Muscle of leg (tissue), 11 donors: ENCODE results near the gene CACNA1C. TPM values are rescaled to one million over a fixed set of nuclear protein-coding genes. Genes with fewer than 3 reads are reported as not detected.

Experiments used
- DNase-seq: peaks from one replicate; pipeline ENCODE4 v3.0.0; 2013
- H3K27ac ChIP-seq: one replicate; pipeline ENCODE4 v1.5.1; 2013; ENCODE audit warnings: mild to moderate bottlenecking, low read length, control low read depth
- H3K27me3 ChIP-seq: one replicate; pipeline ENCODE4 v1.6.1; 2013; ENCODE audit warnings: low read length; ENCODE audit not compliant: control insufficient read depth, insufficient read depth
- H3K36me3 ChIP-seq: one replicate; pipeline ENCODE4 v1.6.1; 2013; ENCODE audit warnings: low read length; ENCODE audit not compliant: control insufficient read depth, insufficient read depth
- H3K4me1 ChIP-seq: one replicate; pipeline ENCODE4 v1.6.1; 2013; ENCODE audit warnings: low read length; ENCODE audit not compliant: control insufficient read depth, insufficient read depth
- H3K4me3 ChIP-seq: one replicate; pipeline ENCODE4 v1.5.1; 2013; ENCODE audit warnings: low read length, control low read depth
- H3K9me3 ChIP-seq: replicated peaks from 2 replicates; pipeline ENCODE4 v1.6.1; 2013; ENCODE audit warnings: low read depth, low read length; ENCODE audit not compliant: control insufficient read depth
- WGBS: methylation state at CpG from one replicate; pipeline ENCODE4 v1.1.5; 2013; ENCODE audit warnings: missing lambda C conversion rate; ENCODE audit not compliant: insufficient coverage; 5-methylcytosine and 5-hydroxymethylcytosine counted together
- polyA plus RNA-seq, 8 donors: library from polyadenylated mRNA; unstranded; fragments of 120-200 nt; gene quantifications; one replicate each; pipeline versions ENCODE4 v1.2.1 to v1.2.3, GENCODE V29; 2013; ENCODE audit warnings: inconsistent platforms in 1 of 8, low replicate concordance in 1 of 8; ENCODE audit not compliant: insufficient read length in 8 of 8, insufficient read depth in 1 of 8
- total RNA-seq: library from RNA; stranded (reverse); fragments of 120-200 nt; gene quantifications from one replicate; pipeline ENCODE4 v1.2.4, GENCODE V29; 2013

CACNA1C gene
- total and polyA plus RNA-seq, 9 donors: 1.9 to 4.3 (median 3.6) TPM

DNA sequence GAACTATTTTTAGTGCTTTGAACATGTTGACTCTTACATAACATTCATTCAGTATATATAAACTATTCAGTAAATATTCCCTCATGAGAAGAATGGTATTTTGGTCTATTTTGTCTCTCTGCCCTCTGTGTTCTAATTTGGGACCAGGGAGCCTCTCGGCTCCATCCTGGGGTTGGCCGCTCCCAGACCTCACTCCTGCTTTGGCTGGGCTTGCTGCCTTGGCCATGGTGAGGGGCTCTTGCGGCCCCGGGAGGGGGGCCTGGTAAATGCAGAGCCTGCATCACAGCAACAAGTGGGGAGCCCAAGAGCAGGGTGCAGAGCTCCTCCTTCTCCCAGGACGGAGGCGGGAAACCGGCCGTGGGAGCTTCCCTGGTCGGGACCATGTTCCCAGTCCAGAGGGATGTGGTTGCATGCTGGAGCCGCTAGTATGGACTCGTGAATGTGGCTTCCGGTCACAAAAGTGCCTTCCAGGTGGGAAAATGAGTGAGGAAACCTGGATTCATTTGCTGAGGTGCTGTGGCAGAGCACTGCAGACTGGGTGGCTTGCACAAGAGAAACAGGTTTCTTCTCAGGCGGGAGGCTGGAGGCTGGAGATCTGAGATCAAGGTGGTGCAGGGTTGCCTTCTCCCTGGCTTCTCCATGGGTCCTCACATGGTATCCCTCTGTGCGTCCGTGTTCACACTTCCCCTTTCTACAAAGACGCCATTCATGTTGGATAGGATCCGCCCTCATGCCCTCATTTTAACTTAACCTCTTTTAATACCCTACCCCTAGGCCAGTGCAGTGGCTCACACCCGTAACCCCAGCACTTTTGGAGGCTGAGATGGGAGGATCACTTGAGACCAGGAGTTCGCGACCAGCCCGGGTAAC is 250.2 kb downstream of the CACNA1C start:
- DNase-seq: no peak
- no peak overlapping the region for H3K4me3 ChIP-seq
- WGBS: 75% methylated on average over 16 of the region's 21 CpGs
- H3K36me3 ChIP-seq: no peaks in the 10 kb centered on the region
- H3K4me1 ChIP-seq: peaks cover 15% of the 10 kb centered on the region
- H3K27ac ChIP-seq: no peak overlapping the region
- H3K27me3 ChIP-seq: peaks cover 16% of the 10 kb centered on the region
- no peaks in the 10 kb centered on the region for H3K9me3 ChIP-seq

DNA sequence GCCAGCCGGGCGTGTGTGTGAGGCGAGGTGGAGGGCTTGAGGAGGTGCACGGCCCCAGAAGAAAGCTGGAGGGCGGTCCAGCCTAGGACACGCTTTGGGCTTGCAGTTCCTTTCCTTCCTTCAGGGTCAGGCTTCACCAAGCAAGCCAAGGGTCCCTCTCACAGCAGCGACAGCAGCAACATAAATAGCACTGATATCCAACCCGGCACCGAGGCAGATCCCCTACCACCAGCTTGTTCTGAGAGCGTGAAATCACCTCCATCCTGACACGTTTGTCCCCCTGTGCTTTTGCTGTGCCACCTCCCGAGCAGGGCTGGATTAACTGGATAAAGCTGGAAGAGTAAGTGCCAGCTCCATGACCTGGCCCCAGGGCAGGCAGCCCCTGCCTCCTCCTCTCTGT is 251.4 kb downstream of the CACNA1C start:
- WGBS: 68% methylated on average over 9 of the region's 12 CpGs
- Histone ChIP-seq H3K9me3 (peaks cover 4% of the 10 kb centered on the region), H3K27ac (no peak overlapping the region), H3K4me1 (peaks cover 13% of the 10 kb centered on the region), H3K27me3 (peaks cover 15% of the 10 kb centered on the region), H3K4me3 (no peak overlapping the region), H3K36me3 (no peaks in the 10 kb centered on the region)
- no peak for DNase-seq

DNA sequence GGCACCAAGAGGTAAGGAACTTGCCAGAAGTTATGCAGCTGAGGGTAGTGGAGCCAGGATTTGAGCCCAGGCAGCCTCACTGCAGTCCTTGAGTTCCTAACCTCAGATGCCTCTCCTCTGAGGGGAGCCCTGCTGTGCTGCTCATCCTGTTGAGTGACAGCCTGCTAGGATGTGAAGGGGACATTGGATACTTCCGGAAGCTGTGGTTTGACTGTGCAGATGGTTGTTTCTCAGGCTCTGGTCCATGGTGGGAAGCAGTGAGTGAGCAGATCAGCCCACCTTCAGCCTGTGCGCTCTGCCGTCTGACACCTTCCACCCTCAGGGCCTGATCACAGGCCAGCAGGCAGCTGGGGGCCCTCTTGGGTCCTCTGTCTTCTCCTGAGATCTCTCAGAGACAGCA is 253.2 kb downstream of the CACNA1C start:
- no peaks in the 10 kb centered on the region for H3K36me3 ChIP-seq
- no peak for DNase-seq
- H3K9me3 ChIP-seq: peaks cover 4% of the 10 kb centered on the region
- peaks cover 15% of the 10 kb centered on the region for H3K27me3 ChIP-seq
- no peak overlapping the region for H3K4me3 ChIP-seq
- peaks cover 17% of the 10 kb centered on the region for H3K4me1 ChIP-seq
- WGBS: no CpG with 5 or more reads among the region's 3 CpGs
- no peak overlapping the region for H3K27ac ChIP-seq

DNA sequence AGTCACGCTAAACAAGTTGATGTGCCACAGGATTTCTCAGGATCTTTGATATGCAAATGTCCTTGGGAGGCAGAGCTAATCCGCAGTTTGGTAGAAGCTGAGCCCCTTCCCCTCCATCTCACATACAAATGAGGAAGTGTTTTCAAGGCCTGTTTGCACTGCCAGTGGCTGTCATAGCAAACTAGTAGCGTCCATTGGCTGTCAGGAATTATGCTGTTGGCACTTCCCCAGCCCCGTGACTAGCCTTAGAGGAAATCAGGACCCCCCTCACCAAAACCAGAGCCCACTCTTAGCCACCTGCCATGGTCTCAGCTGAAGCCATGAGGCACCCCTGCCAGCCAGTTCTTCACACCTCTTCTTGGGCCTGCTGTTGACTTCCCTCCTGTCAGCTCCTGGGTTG is 253.9 kb downstream of the CACNA1C start:
- WGBS: 50% methylated on average over 3 of the region's 4 CpGs
- H3K27ac ChIP-seq: no peak overlapping the region
- H3K4me1 ChIP-seq: peaks cover 15% of the 10 kb centered on the region

DNA sequence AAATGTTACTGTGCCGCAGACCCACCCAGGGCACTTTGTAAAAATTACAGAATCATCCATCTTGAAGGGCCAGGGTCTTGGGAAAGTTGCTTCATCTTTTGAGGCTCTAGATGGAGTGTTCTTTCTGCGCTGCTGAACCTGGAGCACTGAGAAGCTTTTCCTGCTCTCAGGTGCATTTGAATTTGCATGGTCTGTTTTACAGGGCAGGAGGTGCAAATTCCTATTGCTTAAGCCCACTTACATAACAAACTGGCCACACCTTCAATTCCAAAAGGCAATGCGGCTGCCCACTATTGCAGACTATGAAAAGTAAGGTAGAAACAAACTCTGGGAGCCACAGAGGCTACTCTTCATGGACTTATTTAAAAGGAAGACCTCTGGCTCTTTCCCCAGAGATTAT is 254.8 kb downstream of the CACNA1C start:
- no peak overlapping the region for H3K27ac ChIP-seq
- no peak overlapping the region for H3K4me3 ChIP-seq
- H3K36me3 ChIP-seq: no peaks in the 10 kb centered on the region
- peaks cover 15% of the 10 kb centered on the region for H3K27me3 ChIP-seq
- H3K4me1 ChIP-seq: peaks cover 10% of the 10 kb centered on the region
- H3K9me3 ChIP-seq: peaks cover 4% of the 10 kb centered on the region
- no CpG with 5 or more reads among the region's 3 CpGs for WGBS
- DNase-seq: no peak

More for the DNA sequence above, 253.9 kb downstream of the CACNA1C start:
- Histone ChIP-seq H3K27me3 (peaks cover 15% of the 10 kb centered on the region), H3K4me3 (no peak overlapping the region), H3K36me3 (no peaks in the 10 kb centered on the region), H3K9me3 (peaks cover 4% of the 10 kb centered on the region)
- DNase-seq: no peak

DNA sequence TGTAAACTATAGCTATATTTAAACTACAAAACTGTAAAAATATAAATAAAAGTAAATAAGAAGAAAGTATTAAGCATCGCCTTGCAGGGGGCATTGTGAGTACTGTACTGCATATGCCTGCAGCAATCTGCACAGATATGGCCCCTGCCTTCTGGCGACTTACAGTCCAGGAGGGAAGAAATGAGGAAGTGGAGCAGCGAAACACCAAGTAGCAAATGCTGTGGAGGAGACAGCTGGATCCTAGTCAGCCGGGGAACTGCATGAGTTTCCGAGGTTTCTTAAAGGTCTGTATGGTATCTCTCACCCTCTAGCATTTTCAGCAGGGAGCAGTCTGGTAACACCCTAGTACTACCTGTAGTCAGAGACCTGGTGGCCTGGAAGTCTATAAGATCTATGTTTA is 256.9 kb downstream of the CACNA1C start:
- H3K4me3 ChIP-seq: no peak overlapping the region
- no peak for DNase-seq
- peaks cover 13% of the 10 kb centered on the region for H3K27me3 ChIP-seq
- no peaks in the 10 kb centered on the region for H3K36me3 ChIP-seq
- H3K9me3 ChIP-seq: peaks cover 4% of the 10 kb centered on the region
- H3K4me1 ChIP-seq: peaks cover 10% of the 10 kb centered on the region
- 67% methylated on average over 2 of the region's 5 CpGs for WGBS
- H3K27ac ChIP-seq: no peak overlapping the region

DNA sequence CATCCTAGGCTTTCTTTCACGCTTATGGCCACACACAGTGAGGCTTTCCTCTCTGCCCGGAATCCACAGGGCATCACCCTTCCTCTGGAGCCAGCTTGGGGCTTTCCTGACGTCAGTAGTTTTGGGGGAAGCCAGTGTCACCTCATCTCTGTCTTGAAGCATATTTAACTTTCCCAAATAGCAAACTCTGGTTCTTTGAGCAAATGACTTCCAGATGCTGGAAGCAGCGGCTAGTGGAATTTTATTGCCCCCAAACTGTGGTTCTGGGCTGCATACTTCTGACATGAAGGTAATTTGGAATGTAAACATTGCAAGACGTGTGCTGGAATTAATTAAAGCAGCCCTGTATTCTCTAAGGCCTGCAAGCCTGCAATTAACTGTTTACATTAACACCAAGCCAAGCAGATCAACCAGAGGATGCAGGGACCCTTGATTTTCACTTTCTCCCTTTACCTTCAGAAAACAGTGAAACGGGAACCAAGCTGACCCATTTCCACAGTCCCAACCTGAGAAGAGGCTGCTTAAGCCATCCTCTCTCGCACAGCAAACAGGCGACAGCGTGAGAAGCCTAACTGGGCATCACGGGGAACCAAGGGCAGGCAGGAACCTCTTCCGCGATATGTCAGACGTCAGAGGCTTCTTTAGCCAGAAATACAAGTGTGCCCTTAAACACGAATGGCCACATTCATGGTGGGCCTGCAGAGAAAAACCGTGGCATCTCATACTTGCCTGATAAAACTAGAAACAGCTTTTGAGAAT is 258.4 kb downstream of the CACNA1C start:
- 41% methylated on average over 8 of the region's 15 CpGs for WGBS
- peak; percentile 71 for DNase-seq

DNA sequence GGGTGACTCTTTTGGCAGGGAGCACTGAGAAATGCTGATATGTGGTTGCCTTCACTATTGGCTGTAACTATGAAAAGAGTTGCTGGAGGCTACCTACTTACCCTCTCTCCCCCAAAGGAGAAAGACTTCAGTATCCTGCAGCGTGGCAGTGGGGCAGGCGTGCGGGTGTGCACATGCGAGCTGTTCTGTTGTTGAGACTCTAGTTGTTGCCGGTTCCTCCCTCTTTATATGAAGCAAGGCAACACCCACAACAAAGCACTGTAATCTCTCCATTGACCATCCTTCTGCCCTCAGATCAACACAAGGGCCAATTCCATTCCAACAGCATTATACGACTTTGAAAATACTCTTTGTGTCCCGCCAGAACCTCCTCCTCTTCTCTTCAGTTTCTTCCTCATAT is 259.4 kb downstream of the CACNA1C start:
- H3K4me3 ChIP-seq: no peak overlapping the region
- no peak overlapping the region for H3K27ac ChIP-seq
- H3K9me3 ChIP-seq: peaks cover 4% of the 10 kb centered on the region
- no peak for DNase-seq
- no peaks in the 10 kb centered on the region for H3K36me3 ChIP-seq
- H3K27me3 ChIP-seq: peaks cover 7% of the 10 kb centered on the region
- WGBS: 97% methylated on average over 5 of the region's 7 CpGs
- peaks cover 10% of the 10 kb centered on the region for H3K4me1 ChIP-seq

More for the DNA sequence above, 258.4 kb downstream of the CACNA1C start:
- Histone ChIP-seq H3K27me3 (peaks cover 7% of the 10 kb centered on the region), H3K27ac (no peak overlapping the region), H3K9me3 (peaks cover 4% of the 10 kb centered on the region), H3K4me3 (no peak overlapping the region), H3K36me3 (no peaks in the 10 kb centered on the region), H3K4me1 (peaks cover 10% of the 10 kb centered on the region)

DNA sequence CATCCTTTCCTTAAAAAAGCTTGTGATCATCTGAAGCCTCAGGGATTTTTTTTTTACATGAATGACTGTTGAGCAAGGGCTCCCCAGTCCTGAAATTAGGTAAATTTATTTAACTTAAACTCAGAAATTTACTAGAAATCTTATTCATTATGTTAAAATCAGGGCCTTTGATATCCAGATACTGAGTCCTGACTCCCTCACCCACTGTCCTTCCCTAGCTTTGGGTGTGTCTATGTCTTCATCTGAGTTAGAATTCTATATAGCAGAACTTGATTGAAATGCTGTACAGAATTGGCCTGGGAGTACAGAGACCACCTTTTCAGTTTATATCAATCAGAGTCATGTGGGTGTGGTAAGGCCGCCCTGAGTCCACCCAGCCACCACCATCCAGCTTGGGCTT is 260.0 kb downstream of the CACNA1C start:
- WGBS: no CpG with 5 or more reads among the region's 1 CpG
- DNase-seq: no peak
- H3K9me3 ChIP-seq: peaks cover 4% of the 10 kb centered on the region
- H3K4me3 ChIP-seq: no peak overlapping the region
- H3K27ac ChIP-seq: no peak overlapping the region
- H3K4me1 ChIP-seq: peaks cover 10% of the 10 kb centered on the region
- peaks cover 2% of the 10 kb centered on the region for H3K27me3 ChIP-seq
- no peaks in the 10 kb centered on the region for H3K36me3 ChIP-seq

DNA sequence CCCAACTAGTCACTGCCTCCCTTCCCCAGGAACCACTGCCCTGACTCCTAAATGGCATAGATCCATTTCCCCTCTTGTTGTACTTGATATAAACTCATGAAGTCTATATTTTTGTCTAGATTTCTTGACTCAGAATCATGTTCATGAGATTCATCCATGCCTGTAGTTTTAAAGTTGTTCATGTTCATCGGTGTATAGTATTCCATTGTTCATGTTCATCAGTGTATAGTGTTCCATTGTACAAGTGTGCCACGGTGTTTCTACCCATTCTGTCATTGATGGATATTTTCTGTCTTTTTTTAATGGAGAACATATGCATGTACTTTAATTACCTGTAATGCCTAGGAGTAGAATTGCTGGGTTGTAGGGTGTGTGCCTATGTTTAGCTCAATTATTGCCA is 261.7 kb downstream of the CACNA1C start:
- H3K36me3 ChIP-seq: no peaks in the 10 kb centered on the region
- H3K27ac ChIP-seq: no peak overlapping the region
- no peak overlapping the region for H3K4me3 ChIP-seq
- DNase-seq: no peak
- peaks cover 14% of the 10 kb centered on the region for H3K4me1 ChIP-seq
- no CpG with 5 or more reads among the region's 2 CpGs for WGBS
- H3K27me3 ChIP-seq: peaks cover 3% of the 10 kb centered on the region
- H3K9me3 ChIP-seq: no peaks in the 10 kb centered on the region
